Hepatocyte (in vitro differentiated cells): Measurements from ENCODE around the gene C19orf44. TPM values are rescaled to one million over a fixed set of nuclear protein-coding genes. Genes with fewer than 3 reads are reported as not detected.

ENCODE experiments used
- DNase-seq: peaks from one replicate; pipeline ENCODE4 v3.0.0-alpha.2; 2016; ENCODE audit warnings: low spot score
- H2AFZ ChIP-seq: fragments of 200-600 bp; sonication (generic); 2 replicates; pipeline ENCODE4 v1.6.0; 2016; ENCODE audit warnings: antibody characterized with exemption, mild to moderate bottlenecking
- H3K27ac ChIP-seq: fragments of 200-600 bp; sonication (generic); 2 replicates; pipeline ENCODE4 v1.5.1; 2016; ENCODE audit warnings: mild to moderate bottlenecking
- H3K27me3 ChIP-seq: fragments of 200-600 bp; sonication (generic); 2 replicates; pipeline ENCODE4 v1.6.1; 2016
- H3K36me3 ChIP-seq: fragments of 200-600 bp; sonication (generic); replicated peaks from 2 replicates; pipeline ENCODE4 v1.5.1; 2016; ENCODE audit warnings: low read depth; ENCODE audit not compliant: insufficient read depth
- H3K4me1 ChIP-seq: fragments of 200-600 bp; sonication (generic); 2 replicates; pipeline ENCODE4 v1.5.1; 2016; ENCODE audit warnings: mild to moderate bottlenecking, moderate library complexity; ENCODE audit not compliant: insufficient read depth
- H3K4me2 ChIP-seq: fragments of 200-600 bp; sonication (generic); 2 replicates; pipeline ENCODE4 v1.6.0; 2016
- H3K4me3 ChIP-seq: fragments of 200-600 bp; sonication (generic); 2 replicates; pipeline ENCODE4 v1.5.1; 2016; ENCODE audit warnings: mild to moderate bottlenecking
- H3K79me2 ChIP-seq: fragments of 200-600 bp; sonication (generic); 2 replicates; pipeline ENCODE4 v1.6.0; 2017; ENCODE audit warnings: mild to moderate bottlenecking
- H3K9me2 ChIP-seq: fragments of 200-600 bp; sonication (generic); replicated peaks from 2 replicates; pipeline ENCODE4 v1.6.0; 2017; ENCODE audit warnings: mild to moderate bottlenecking; ENCODE audit not compliant: insufficient read depth
- H3K9me3 ChIP-seq: fragments of 200-600 bp; sonication (generic); 2 replicates; pipeline ENCODE4 v1.5.1; 2016; ENCODE audit warnings: low read depth, mild to moderate bottlenecking
- H4K20me1 ChIP-seq: fragments of 200-600 bp; sonication (generic); 2 replicates; pipeline ENCODE4 v1.6.0; 2016; ENCODE audit warnings: mild to moderate bottlenecking; ENCODE audit not compliant: insufficient read depth, poor library complexity, severe bottlenecking
- EZH2 ChIP-seq: fragments of 200-600 bp; sonication (generic); IDR thresholded peaks from 2 replicates; pipeline ENCODE4 v1.6.1; 2016; ENCODE audit warnings: antibody characterized with exemption, mild to moderate bottlenecking, borderline replicate concordance
- EZH2phosphoT487 ChIP-seq: fragments of 200-600 bp; sonication (generic); IDR thresholded peaks from one replicate; pipeline ENCODE4 v1.6.1; 2018; ENCODE audit warnings: antibody characterized with exemption, mild to moderate bottlenecking, low read depth, moderate library complexity; ENCODE audit not compliant: unreplicated experiment, severe bottlenecking
- WGBS: methylation state at CpG from one replicate; pipeline ENCODE4 v1.1.6; 2016; ENCODE audit warnings: low lambda C conversion rate; ENCODE audit errors: missing lambda C conversion rate; 5-methylcytosine and 5-hydroxymethylcytosine counted together
- polyA plus RNA-seq: library from polyadenylated mRNA; unstranded; fragments of >200 nt; fragmentation: Nextera tagmentation; extraction: Ambion mirVana; gene quantifications from 2 replicates; pipeline ENCODE4 v1.2.1, GENCODE V29; 2016
- total RNA-seq: library from RNA; depleted of rRNA; stranded (reverse); fragments of >200 nt; gene quantifications from 2 replicates; pipeline ENCODE4 v1.2.3, GENCODE V29; 2014
- TF ChIP-seq, protein P1 (sequence below): fragments of 200-600 bp; sonication (generic); IDR thresholded peaks from 2 replicates; pipeline ENCODE4 v1.5.1; 2016; ENCODE audit warnings: antibody characterized with exemption, mild to moderate bottlenecking; ENCODE audit not compliant: poor library complexity

The C19orf44 gene
- total and polyA plus RNA-seq, 2 experiments from 2014 or later, result 2.9 to 3.0 TPM

DNA sequence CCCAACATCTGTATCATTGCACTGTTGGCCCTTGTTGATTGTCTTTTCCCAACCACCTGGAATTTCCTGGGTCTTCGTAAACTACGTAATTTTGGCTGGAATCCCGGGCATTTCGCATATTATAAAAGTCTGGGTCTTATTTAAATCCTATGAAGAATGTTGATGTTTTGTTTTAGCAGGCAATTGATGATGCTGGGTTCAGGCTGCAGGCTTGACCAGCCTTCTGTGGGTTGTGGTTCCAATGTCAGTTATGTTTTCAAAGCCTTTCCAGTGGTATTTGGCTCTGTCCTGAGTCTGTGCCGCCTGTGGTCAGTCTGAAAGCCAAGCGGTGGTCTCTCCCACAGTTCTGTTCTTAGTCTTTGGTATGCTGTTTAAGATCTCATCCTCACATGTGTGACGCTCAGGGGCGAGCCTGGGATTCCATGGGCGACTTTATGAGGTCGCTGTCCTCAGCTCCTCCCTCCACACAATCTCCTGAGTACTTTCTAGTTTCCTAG is 63.6 kb downstream of the C19orf44 start:
- no peaks in the 10 kb centered on the region for H4K20me1 ChIP-seq
- WGBS, result 89% methylated on average over 10 of the region's 10 CpGs
- TF ChIP-seq EZH2phosphoT487, result no peak
- TF ChIP-seq EZH2, result no peak
- TF ChIP-seq, protein P1, sequence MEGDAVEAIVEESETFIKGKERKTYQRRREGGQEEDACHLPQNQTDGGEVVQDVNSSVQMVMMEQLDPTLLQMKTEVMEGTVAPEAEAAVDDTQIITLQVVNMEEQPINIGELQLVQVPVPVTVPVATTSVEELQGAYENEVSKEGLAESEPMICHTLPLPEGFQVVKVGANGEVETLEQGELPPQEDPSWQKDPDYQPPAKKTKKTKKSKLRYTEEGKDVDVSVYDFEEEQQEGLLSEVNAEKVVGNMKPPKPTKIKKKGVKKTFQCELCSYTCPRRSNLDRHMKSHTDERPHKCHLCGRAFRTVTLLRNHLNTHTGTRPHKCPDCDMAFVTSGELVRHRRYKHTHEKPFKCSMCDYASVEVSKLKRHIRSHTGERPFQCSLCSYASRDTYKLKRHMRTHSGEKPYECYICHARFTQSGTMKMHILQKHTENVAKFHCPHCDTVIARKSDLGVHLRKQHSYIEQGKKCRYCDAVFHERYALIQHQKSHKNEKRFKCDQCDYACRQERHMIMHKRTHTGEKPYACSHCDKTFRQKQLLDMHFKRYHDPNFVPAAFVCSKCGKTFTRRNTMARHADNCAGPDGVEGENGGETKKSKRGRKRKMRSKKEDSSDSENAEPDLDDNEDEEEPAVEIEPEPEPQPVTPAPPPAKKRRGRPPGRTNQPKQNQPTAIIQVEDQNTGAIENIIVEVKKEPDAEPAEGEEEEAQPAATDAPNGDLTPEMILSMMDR, result no peak
- no peaks in the 10 kb centered on the region for H3K27me3 ChIP-seq
- no peaks in the 10 kb centered on the region for H3K9me3 ChIP-seq
- no peak overlapping the region for H3K4me3 ChIP-seq
- H3K9me2 ChIP-seq, result no peaks in the 10 kb centered on the region
- no peaks in the 10 kb centered on the region for H3K4me1 ChIP-seq
- no peak overlapping the region for H3K4me2 ChIP-seq
- H3K79me2 ChIP-seq, result peaks cover 11% of the 10 kb centered on the region
- no peaks in the 10 kb centered on the region for H3K36me3 ChIP-seq
- H3K27ac ChIP-seq, result no peak overlapping the region
- DNase-seq, result no peak
- no peak overlapping the region for H2AFZ ChIP-seq

DNA sequence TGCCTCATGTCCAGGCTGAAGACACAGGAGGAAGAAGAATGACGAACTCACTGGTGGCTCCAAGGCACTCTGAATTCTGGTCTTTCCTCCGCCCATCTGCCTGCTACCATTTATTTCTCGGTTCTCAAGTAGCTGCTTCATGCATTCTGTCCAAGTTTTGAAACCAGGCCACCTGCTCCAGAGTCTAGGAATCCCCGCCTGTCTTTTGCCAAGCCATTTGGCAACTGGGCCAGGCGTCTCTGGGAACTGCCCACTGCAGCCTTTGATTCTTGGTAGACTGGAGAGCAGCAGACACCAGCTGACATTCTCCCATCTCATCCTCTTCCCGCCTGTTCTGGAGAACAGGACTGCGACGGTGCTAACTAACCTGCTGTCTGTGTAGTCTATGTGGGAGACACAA is 65.2 kb downstream of the C19orf44 start:
- 95% methylated on average over 8 of the region's 8 CpGs for WGBS
- Histone ChIP-seq H3K9me2 (no peaks in the 10 kb centered on the region), H3K4me3 (no peak overlapping the region), H3K9me3 (no peaks in the 10 kb centered on the region), H2AFZ (no peak overlapping the region), H3K27ac (no peak overlapping the region), H3K27me3 (no peaks in the 10 kb centered on the region), H3K4me1 (no peaks in the 10 kb centered on the region), H3K36me3 (no peaks in the 10 kb centered on the region), H3K79me2 (peaks cover 11% of the 10 kb centered on the region), H4K20me1 (no peaks in the 10 kb centered on the region), H3K4me2 (no peak overlapping the region)
- DNase-seq, result no peak
- TF ChIP-seq EZH2 (no peak), EZH2phosphoT487 (no peak)
- TF ChIP-seq, protein P1, result no peak

DNA sequence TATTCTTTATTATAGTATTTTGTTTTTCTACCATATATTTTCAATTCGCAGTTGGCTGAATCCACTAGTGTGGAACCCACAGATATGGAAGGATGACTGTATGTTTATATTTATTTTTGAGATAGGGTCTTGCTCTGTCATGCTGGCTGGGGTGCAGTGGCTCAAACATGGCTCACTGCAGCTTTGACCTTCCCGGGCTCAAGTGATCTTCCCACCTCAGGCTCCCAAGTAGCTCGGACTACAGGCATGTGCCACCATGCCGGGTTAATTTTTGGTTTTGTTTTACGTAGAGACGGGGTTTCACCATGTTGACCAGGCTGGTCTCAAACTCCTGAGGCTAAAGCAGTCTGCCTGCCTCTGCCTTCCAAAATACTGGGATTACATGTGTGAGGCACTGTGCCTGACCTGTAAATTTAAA is 66.4 kb downstream of the C19orf44 start:
- H3K4me2 ChIP-seq, result no peak overlapping the region
- no peaks in the 10 kb centered on the region for H3K27me3 ChIP-seq
- H3K4me1 ChIP-seq, result no peaks in the 10 kb centered on the region
- no peaks in the 10 kb centered on the region for H3K9me2 ChIP-seq
- no peak overlapping the region for H2AFZ ChIP-seq
- no peaks in the 10 kb centered on the region for H3K36me3 ChIP-seq
- no peaks in the 10 kb centered on the region for H4K20me1 ChIP-seq
- WGBS, result 98% methylated on average over 6 of the region's 6 CpGs
- H3K4me3 ChIP-seq, result no peak overlapping the region
- H3K9me3 ChIP-seq, result no peaks in the 10 kb centered on the region
- DNase-seq, result no peak
- H3K79me2 ChIP-seq, result peaks cover 18% of the 10 kb centered on the region
- H3K27ac ChIP-seq, result no peak overlapping the region
- TF ChIP-seq EZH2phosphoT487 (no peak), EZH2 (no peak)
- TF ChIP-seq, protein P1, result no peak
